H1 (cell line): ENCODE data around the gene VWA5B2. TPM values are rescaled to one million over a fixed set of nuclear protein-coding genes. Genes with fewer than 3 reads are reported as not detected.

ENCODE experiments used
- CTCF ChIA-PET: fragments of 300-600 bp; sonication (Branson Sonifier 250); formaldehyde crosslinking; loops from one replicate; lab custom pipeline; 2021; ENCODE audit not compliant: partially characterized antibody; lab: Charles Lee
- POLR2A ChIA-PET: fragments of 300-600 bp; sonication (Branson Sonifier 250); formaldehyde crosslinking; loops from one replicate; lab custom pipeline; 2021; ENCODE audit warnings: inconsistent platforms; ENCODE audit not compliant: partially characterized antibody; lab: Charles Lee
- DNase-seq, 2 experiments: peaks; one replicate each; pipeline versions ENCODE4 v3.0.0 to v3.0.0-alpha.2; 2010 to 2022; ENCODE audit warnings: low spot score in 2 of 2, low read depth in 1 of 2, mixed read lengths in 1 of 2
- FAIRE-seq: peaks from 2 replicates; lab custom pipeline; 2011; peaks lifted over from hg19 to GRCh38; lab: Jason Lieb, UNC
- H2AFZ ChIP-seq: 2 replicates; pipeline ENCODE4 v1.8.1; 2012; ENCODE audit warnings: low read length, inconsistent platforms
- H2AK5ac ChIP-seq: 2 replicates; pipeline ENCODE4 v1.6.1; 2013; ENCODE audit warnings: low read depth, low read length
- H2BK120ac ChIP-seq: replicated peaks from 2 replicates; pipeline ENCODE3; 2013; ENCODE audit warnings: low read depth, low read length, inconsistent platforms
- H2BK12ac ChIP-seq: 2 replicates; pipeline ENCODE4 v1.6.1; 2013; ENCODE audit warnings: low read depth, low read length
- H2BK15ac ChIP-seq: 2 replicates; pipeline ENCODE4 v1.6.1; 2013; ENCODE audit warnings: low read length
- H2BK20ac ChIP-seq: 2 replicates; pipeline ENCODE4 v1.6.1; 2013; ENCODE audit warnings: low read length
- H2BK5ac ChIP-seq: 2 replicates; pipeline ENCODE4 v1.6.1; 2013; ENCODE audit warnings: low read depth, low read length
- H3K14ac ChIP-seq: 2 replicates; pipeline ENCODE4 v1.6.1; 2013; ENCODE audit warnings: inconsistent platforms; ENCODE audit not compliant: insufficient read length
- H3K18ac ChIP-seq: 2 replicates; pipeline ENCODE4 v1.6.1; 2013; ENCODE audit warnings: low read length; ENCODE audit errors: extremely low read depth
- H3K23ac ChIP-seq: 2 replicates; pipeline ENCODE4 v1.6.1; 2013; ENCODE audit warnings: inconsistent platforms; ENCODE audit not compliant: insufficient read length
- H3K23me2 ChIP-seq: 2 replicates; pipeline ENCODE4 v1.6.1; 2013; ENCODE audit warnings: low read depth, low read length
- H3K27ac ChIP-seq: 2 replicates; pipeline ENCODE4 v1.6.1; 2011; ENCODE audit warnings: low read depth, low read length, inconsistent platforms
- H3K27me3 ChIP-seq, 4 experiments: replicated peaks in 1 of 4; 1 replicate in 1 of 4; 2 replicates in 3 of 4; pipeline versions ENCODE4 v1.6.1 to v1.8.1; 2011 to 2013; ENCODE audit warnings: low read length in 3 of 4, mild to moderate bottlenecking in 3 of 4, inconsistent platforms in 2 of 4, mixed read lengths in 2 of 4, moderate library complexity in 1 of 4; ENCODE audit not compliant: control insufficient read depth in 3 of 4, insufficient read depth in 3 of 4; ENCODE audit errors: extremely low read depth in 1 of 4
- H3K36me3 ChIP-seq, 4 experiments: 2 replicates each; pipeline versions ENCODE4 v1.6.1 to v1.8.1; 2011 to 2013; ENCODE audit warnings: mild to moderate bottlenecking in 4 of 4, low read length in 3 of 4, moderate library complexity in 2 of 4, control low read depth in 1 of 4, inconsistent platforms in 1 of 4; ENCODE audit not compliant: insufficient read depth in 4 of 4, control insufficient read depth in 2 of 4
- H3K4ac ChIP-seq: replicated peaks from 2 replicates; pipeline ENCODE3; 2013; ENCODE audit warnings: low read length, low read depth, mixed read lengths, inconsistent platforms; ENCODE audit not compliant: insufficient read length
- H3K4me1 ChIP-seq, 4 experiments: replicated peaks in 1 of 4; 1 replicate in 1 of 4; 2 replicates in 3 of 4; pipeline versions ENCODE4 v1.6.1 to v1.8.1; 2011 to 2013; ENCODE audit warnings: low read length in 3 of 4, inconsistent platforms in 2 of 4, mixed read lengths in 1 of 4; ENCODE audit not compliant: insufficient read depth in 4 of 4, control insufficient read depth in 3 of 4
- H3K4me2 ChIP-seq, 2 experiments: 2 replicates each; pipeline versions ENCODE4 v1.6.1 to v1.8.1; 2011 to 2013; ENCODE audit warnings: low read depth in 2 of 2, low read length in 2 of 2, control low read depth in 1 of 2, inconsistent platforms in 1 of 2, mild to moderate bottlenecking in 1 of 2; ENCODE audit not compliant: insufficient read depth in 1 of 2
- H3K4me3 ChIP-seq, 4 experiments: fragments of 200-600, 300-600 bp in 1 of 4; sonication (generic), shearing (Covaris generic), sonication (Bioruptor Twin) in 1 of 4; 2 replicates each; pipeline versions ENCODE4 v1.5.1 to v1.8.1; 2011 to 2016; ENCODE audit warnings: low read length in 4 of 4, low read depth in 3 of 4, control low read depth in 2 of 4, inconsistent platforms in 2 of 4, mild to moderate bottlenecking in 2 of 4, mixed read lengths in 1 of 4, moderate library complexity in 1 of 4; ENCODE audit not compliant: insufficient read depth in 2 of 4; ENCODE audit errors: extremely low read depth in 1 of 4
- H3K56ac ChIP-seq: replicated peaks from 2 replicates; pipeline ENCODE3; 2013; ENCODE audit warnings: low read depth, mild to moderate bottlenecking, mixed read lengths, low read length, inconsistent platforms; ENCODE audit not compliant: insufficient read length
- H3K79me1 ChIP-seq: 2 replicates; pipeline ENCODE4 v1.6.1; 2013; ENCODE audit warnings: low read depth, low read length, control low read depth
- H3K79me2 ChIP-seq, 2 experiments: 2 replicates each; pipeline versions ENCODE4 v1.6.1 to v1.8.1; 2012 to 2013; ENCODE audit warnings: low read length in 2 of 2, mild to moderate bottlenecking in 2 of 2, inconsistent platforms in 1 of 2; ENCODE audit not compliant: insufficient read depth in 2 of 2, control insufficient read depth in 1 of 2
- H3K9ac ChIP-seq, 4 experiments: replicated peaks in 1 of 4; 1 replicate in 1 of 4; 2 replicates in 3 of 4; pipeline versions ENCODE4 v1.6.1 to v1.8.1; 2011 to 2013; ENCODE audit warnings: low read depth in 3 of 4, low read length in 3 of 4, control low read depth in 2 of 4, mild to moderate bottlenecking in 2 of 4, moderate library complexity in 2 of 4, inconsistent platforms in 1 of 4; ENCODE audit errors: extremely low read depth in 1 of 4
- H3K9me3 ChIP-seq, 2 experiments: 2 replicates each; pipeline versions ENCODE4 v1.6.1 to v1.8.1; 2012 to 2013; ENCODE audit warnings: mild to moderate bottlenecking in 2 of 2, moderate library complexity in 2 of 2, control low read depth in 1 of 2, inconsistent platforms in 1 of 2, low read depth in 1 of 2, low read length in 1 of 2, mixed read lengths in 1 of 2; ENCODE audit not compliant: insufficient read depth in 2 of 2
- H4K20me1 ChIP-seq, 2 experiments: replicated peaks in 1 of 2; 2 replicates each; pipeline versions ENCODE3 to v1.8.1; 2011 to 2013; ENCODE audit warnings: inconsistent platforms in 2 of 2, low read length in 2 of 2, mild to moderate bottlenecking in 1 of 2; ENCODE audit not compliant: insufficient read depth in 2 of 2, control insufficient read depth in 1 of 2
- H4K5ac ChIP-seq: 2 replicates; pipeline ENCODE4 v1.6.1; 2013; ENCODE audit warnings: low read length, low read depth, mixed read lengths, inconsistent platforms; ENCODE audit not compliant: insufficient read length
- H4K8ac ChIP-seq: 2 replicates; pipeline ENCODE4 v1.8.0; 2013; ENCODE audit warnings: mild to moderate bottlenecking, moderate library complexity, low read length, inconsistent platforms; ENCODE audit not compliant: insufficient read depth; ENCODE audit errors: extremely low read depth
- H4K91ac ChIP-seq: replicated peaks from 2 replicates; pipeline ENCODE3; 2013; ENCODE audit warnings: low read length, mixed read lengths, inconsistent platforms; ENCODE audit not compliant: insufficient read length
- BACH1 ChIP-seq: IDR thresholded peaks from 2 replicates; pipeline ENCODE4 v1.6.1; 2012; ENCODE audit warnings: low read length, improper control_type of control experiment
- CBX5 ChIP-seq: fragments of 300-800, 300-1000 bp; sonication (generic); IDR thresholded peaks from 2 replicates; pipeline ENCODE4 v1.7.1; 2016; ENCODE audit warnings: antibody characterized with exemption, low read length, low read depth
- CEBPB ChIP-seq: IDR thresholded peaks from 2 replicates; pipeline ENCODE4 v1.6.1; 2012; ENCODE audit warnings: low read depth, low read length
- NANOG ChIP-seq: IDR thresholded peaks from 2 replicates; pipeline ENCODE4 v1.6.1; 2011; ENCODE audit warnings: low read length, low read depth, mild to moderate bottlenecking, inconsistent platforms; ENCODE audit not compliant: insufficient read depth, poor library complexity, severe bottlenecking
- POLR2AphosphoS5 ChIP-seq: IDR thresholded peaks from 2 replicates; pipeline ENCODE4 v1.6.1; 2011; ENCODE audit warnings: low read depth, low read length
- RBBP5 ChIP-seq: IDR thresholded peaks from 2 replicates; pipeline ENCODE4 v1.7.1; 2012; ENCODE audit warnings: low read depth, mild to moderate bottlenecking, inconsistent platforms, low read length, moderate library complexity, borderline replicate concordance
- WGBS, 2 experiments: shearing (Covaris generic) in 1 of 2; methylation state at CpG; one replicate each; pipeline versions ENCODE4 v1.1.6 to v1.1.7; 2013 to 2015; ENCODE audit warnings: low lambda C conversion rate in 2 of 2, mixed read lengths in 2 of 2, inconsistent platforms in 1 of 2, low coverage in 1 of 2, missing lambda C conversion rate in 1 of 2; ENCODE audit not compliant: insufficient replicate concordance in 2 of 2, insufficient coverage in 1 of 2, insufficient read length in 1 of 2; ENCODE audit errors: extremely low coverage in 1 of 2, missing lambda C conversion rate in 1 of 2; 5-methylcytosine and 5-hydroxymethylcytosine counted together
- polyA plus RNA-seq, 7 experiments: library from polyadenylated mRNA; depleted of rRNA in 3 of 7; stranded (reverse) in 5 of 7; unstranded in 2 of 7; fragments of >200 nt in 5 of 7; fragments of 200-250 nt in 2 of 7; gene quantifications; 1 replicate in 5 of 7; 2 replicates in 1 of 7; 4 replicates in 1 of 7; pipeline versions ENCODE4 v1.2.1 to v1.2.3, GENCODE V29; 2011 to 2013; ENCODE audit warnings: missing spikeins in 2 of 7, mixed read lengths in 2 of 7
- total RNA-seq: library from RNA; stranded (reverse); fragmentation: NEBNext Ultra II Directional; extraction: Animal tissue kit (Norgen Biotek cat#: 25700); gene quantifications from 2 replicates; pipeline ENCODE4 v1.2.1, GENCODE V29; 2021

Gene VWA5B2
- total and polyA plus RNA-seq, 2 of the 8 experiments (the other 6 are each of a cell fraction or from before 2014, with no cell fraction given), result 0.53 to 0.56 TPM

DNA sequence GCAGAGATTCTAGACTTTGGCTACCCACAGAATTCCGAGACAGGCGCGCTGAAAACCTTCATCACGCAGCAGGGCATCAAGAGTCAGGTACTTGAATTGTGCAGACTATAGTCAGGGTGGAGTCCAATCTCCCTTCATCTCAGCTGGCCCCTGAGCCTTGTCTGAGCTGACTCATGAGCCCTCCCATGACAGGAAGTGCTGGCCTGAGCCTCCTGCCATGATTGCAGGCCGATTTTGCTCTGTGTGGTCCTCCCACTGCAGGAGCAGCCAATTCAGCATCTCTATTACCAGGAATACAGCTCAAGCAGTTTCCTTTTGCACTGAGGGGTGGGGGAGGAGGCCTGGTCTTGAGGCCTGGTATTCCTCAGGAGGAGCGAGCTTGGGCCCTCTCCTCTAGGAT lies 49.2 kb upstream of the VWA5B2 start:
- Histone ChIP-seq H2BK15ac (no peak overlapping the region), H4K5ac (no peak overlapping the region), H3K4me3 (no peak overlapping the region), H3K27ac (no peak overlapping the region), H4K91ac (no peak overlapping the region), H2BK120ac (no peak overlapping the region), H2BK20ac (no peak overlapping the region), H3K27me3 (no peaks in the 10 kb centered on the region), H3K79me1 (peaks cover 13% of the 10 kb centered on the region), H3K23ac (no peak overlapping the region), H3K23me2 (peaks cover 6% of the 10 kb centered on the region), H3K4me2 (no peak overlapping the region), H2AK5ac (no peak overlapping the region), H3K4me1 (peaks cover 0 to 26% (median 18%) of the 10 kb centered on the region in 4 experiments; a peak in 6 of 7 replicates), H3K79me2 (peaks cover 0 to 33% of the 10 kb centered on the region in 2 experiments; a peak in 2 of 4 replicates), H2BK12ac (no peak overlapping the region), H4K8ac (no peak overlapping the region; the same call in 1 of the 2 replicates), H3K14ac (no peak overlapping the region), H3K9me3 (no peaks in the 10 kb centered on the region), H4K20me1 (peaks cover 0 to 19% of the 10 kb centered on the region in 2 experiments), H3K4ac (no peak overlapping the region), H3K36me3 (peaks cover 55 to 81% (median 65%) of the 10 kb centered on the region in 4 experiments), H2BK5ac (no peak overlapping the region), H3K18ac (no peak overlapping the region), H2AFZ (no peak overlapping the region), H3K9ac (no peak overlapping the region; a peak in 1 of 7 replicates), H3K56ac (no peak overlapping the region)
- ChIA-PET POLR2A (interaction anchor here (0.9 to 3.0 kb wide), 6 partner anchors 24 to 180 kb away, joined by 3 to 9 read pairs (median 3); partner anchors contain the start of genes DVL3 and VWA5B2), CTCF (interaction anchor here (0.8 to 4.7 kb wide), 8 partner anchors 9 to 109 kb away, joined by 3 to 22 read pairs (median 4); no protein-coding TSS in a partner anchor)
- 96% methylated on average over 6 of the region's 6 CpGs; no CpG with 5 or more reads in 1 of the 2 experiments for WGBS, 2 experiments
- FAIRE-seq (no peak), DNase-seq (no peak)
- TF ChIP-seq BACH1 (no peak), CBX5 (no peak), CEBPB (no peak), NANOG (no peak), POLR2AphosphoS5 (no peak), RBBP5 (no peak)
